ENCODE data around the gene FAM168A. TPM values are rescaled to one million over a fixed set of nuclear protein-coding genes. Genes with fewer than 3 reads are reported as not detected.

Gene FAM168A
- total RNA-seq, 1 experiment from 2014 or later = 62.8 TPM

GRCh38 chr11:73401217-73401923 is 196.5 kb downstream of the FAM168A start:
- BruUV-seq (replicated peaks) = no TSS peak
- CTCF ChIA-PET = no interaction called here
- Histone ChIP-seq H3K4me1 (ENCODE audit: control insufficient read depth, insufficient read depth, low read length) (no peaks in the 10 kb centered on the region), H3K27me3 (ENCODE audit: control insufficient read depth, insufficient read depth, low read length) (no peaks in the 10 kb centered on the region), H3K4me3 (ENCODE audit: low read depth in 2 of 2, low read length in 2 of 2) (no peak overlapping the region), H3K36me3 (ENCODE audit: control insufficient read depth, insufficient read depth, low read length) (no peaks in the 10 kb centered on the region; the same call in 1 of the 2 replicates), H3K27ac (ENCODE audit: low read length) (no peak overlapping the region), H3K9me3 (ENCODE audit: control insufficient read depth, insufficient read depth, low read depth, low read length) (no peaks in the 10 kb centered on the region)
- ATAC-seq (no peak), DNase-seq (ENCODE audit: low read depth, low spot score) (no peak)
- POLR2A ChIA-PET = interaction anchor here (0.6 kb wide), 1 partner anchor 43 kb away, joined by 10 read pairs; no protein-coding TSS in a partner anchor
- intact Hi-C loops (cut with micrococcal nuclease; ENCODE audit: unreplicated experiment) (loop anchor here (5.0 kb wide), 1 partner anchor 261 kb away; no protein-coding TSS in a partner anchor), in situ Hi-C loops (cut with HindIII; ENCODE audit: low pct_unique_long_range_greater_than_20kb, low sequenced_read_pairs) (no loop called here)
- TF ChIP-seq POLR2AphosphoS5 (IDR thresholded peaks at IDR 0.05; ENCODE audit: low read depth, low read length) (0 out of 2 replicates have a peak, but pooled peaks have one; percentile 19), CTCF (IDR thresholded peaks at IDR 0.05) (no peak), SIN3A (IDR thresholded peaks at IDR 0.05; ENCODE audit: borderline replicate concordance, insufficient read depth, low read depth, low read length) (no peak), TCF7L2 (IDR thresholded peaks at IDR 0.05; ENCODE audit: low read depth, low read length) (no peak)

GRCh38 chr11:73400293-73400692 is 197.6 kb downstream of the FAM168A start:
- H3K27me3 ChIP-seq (ENCODE audit: control insufficient read depth, insufficient read depth, low read length) = no peaks in the 10 kb centered on the region
- H3K4me1 ChIP-seq (ENCODE audit: control insufficient read depth, insufficient read depth, low read length) = no peaks in the 10 kb centered on the region
- BruUV-seq (replicated peaks) = no TSS peak
- DNase-seq (ENCODE audit: low read depth, low spot score) (no peak), ATAC-seq (no peak)
- no peak overlapping the region for H3K4me3 ChIP-seq (ENCODE audit: low read depth in 2 of 2, low read length in 2 of 2)
- in situ Hi-C loops (cut with HindIII; ENCODE audit: low pct_unique_long_range_greater_than_20kb, low sequenced_read_pairs) = no loop called here
- intact Hi-C loops (cut with micrococcal nuclease; ENCODE audit: unreplicated experiment) = loop anchor here (5.0 kb wide), 1 partner anchor 262 kb away; no protein-coding TSS in a partner anchor
- ChIA-PET POLR2A (interaction anchor here (0.6 kb wide), 1 partner anchor 9 kb away, joined by 12 read pairs; no protein-coding TSS in a partner anchor), CTCF (interaction anchor here (0.7 kb wide), 1 partner anchor 65 kb away, joined by 4 read pairs; no protein-coding TSS in a partner anchor)
- no peaks in the 10 kb centered on the region for H3K9me3 ChIP-seq (ENCODE audit: control insufficient read depth, insufficient read depth, low read depth, low read length)
- no peaks in the 10 kb centered on the region; the same call in 1 of the 2 replicates for H3K36me3 ChIP-seq (ENCODE audit: control insufficient read depth, insufficient read depth, low read length)
- no peak overlapping the region for H3K27ac ChIP-seq (ENCODE audit: low read length)
- TF ChIP-seq CTCF (IDR thresholded peaks at IDR 0.05) (no peak), POLR2AphosphoS5 (IDR thresholded peaks at IDR 0.05; ENCODE audit: low read depth, low read length) (no peak), TCF7L2 (IDR thresholded peaks at IDR 0.05; ENCODE audit: low read depth, low read length) (no peak), SIN3A (IDR thresholded peaks at IDR 0.05; ENCODE audit: borderline replicate concordance, insufficient read depth, low read depth, low read length) (no peak), REST (IDR thresholded peaks at IDR 0.05; ENCODE audit: insufficient read depth in 1 of 2, low read depth in 2 of 2, low read length in 1 of 2) (no peak)
